DMS53 treated with DMSO at 0.1 percent for 48 hours (cell line): ENCODE data around the gene GFM1.

Experiments used
- DNase-seq: peaks from one replicate; lab custom pipeline; 2025; ENCODE audit not compliant: unreplicated experiment; lab: John Stamatoyannopoulos, UW

The GFM1 gene

DNA sequence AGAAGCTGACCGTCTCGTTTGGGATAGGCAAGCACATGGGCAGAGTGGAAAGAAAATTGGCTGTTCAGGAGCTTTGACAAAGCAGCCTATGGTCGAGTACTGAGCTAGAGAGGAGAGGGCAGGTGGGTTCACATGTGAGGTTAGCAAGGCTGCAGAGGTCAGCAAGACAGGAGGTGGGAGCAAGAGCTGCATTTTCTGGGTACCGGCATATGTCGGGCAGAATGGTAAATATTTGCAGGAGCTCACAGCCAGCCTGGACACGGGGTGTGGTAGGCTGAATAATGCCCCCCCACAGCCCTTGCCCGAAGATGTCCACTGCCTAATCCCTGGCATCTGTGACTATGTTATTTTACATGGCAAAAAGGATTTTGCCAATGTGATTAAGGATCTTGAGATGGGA lies 79.7 kb downstream of the GFM1 start:
- no peak for DNase-seq

DNA sequence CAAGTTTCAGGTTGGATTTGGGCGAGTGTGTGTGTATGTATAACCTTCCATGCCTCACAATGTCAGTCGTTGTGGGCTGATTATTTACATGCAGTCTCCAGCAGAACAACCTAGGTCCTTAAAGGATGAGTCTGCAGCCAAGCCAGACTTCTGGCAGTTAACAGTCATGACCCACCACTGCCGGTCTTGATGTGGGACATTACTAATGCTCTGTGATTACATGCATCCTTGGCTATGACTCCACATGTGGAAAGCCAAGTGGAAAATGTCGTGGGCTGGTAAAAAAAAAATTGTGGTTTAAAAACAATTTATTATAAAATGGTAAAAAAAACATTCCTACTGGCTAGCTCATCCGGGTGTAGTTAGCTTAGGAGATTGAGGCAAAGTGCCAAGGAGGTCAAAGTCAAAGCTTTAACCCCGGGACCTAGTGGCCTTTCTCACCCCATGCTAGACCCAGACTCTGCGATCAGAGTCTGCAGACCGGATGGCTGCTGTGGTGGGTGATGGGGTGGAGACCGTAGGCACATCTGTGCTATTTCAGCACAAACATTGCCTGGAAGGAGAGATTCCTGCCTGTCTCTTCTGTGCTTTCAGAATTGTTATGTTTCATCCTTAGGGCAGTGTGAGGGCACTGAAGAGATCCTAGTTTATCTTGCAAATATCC lies 81.2 kb downstream of the GFM1 start:
- no peak for DNase-seq

- DNase-seq: peak; percentile 16
Observed at GRCh38 chr3:158727206-158728060, 83.1 kb downstream of the GFM1 start.

DNA sequence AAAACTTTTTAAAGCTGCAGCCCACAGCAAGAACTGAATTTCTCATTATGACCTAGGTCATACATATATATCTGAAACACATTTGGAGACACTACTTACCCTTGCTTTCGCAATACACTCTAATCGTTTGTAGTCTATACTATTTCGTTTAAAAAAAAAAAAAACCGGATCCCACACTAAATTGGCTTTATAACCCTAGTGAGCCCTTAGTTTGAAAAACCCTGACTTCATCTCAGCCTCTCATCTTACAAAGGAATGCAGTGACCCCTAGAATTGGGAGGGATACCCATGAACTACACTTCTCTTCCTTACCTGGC lies 83.7 kb downstream of the GFM1 start:
- no peak for DNase-seq

GRCh38 chr3:158728851-158729250 lies 84.5 kb downstream of the GFM1 start:
- no peak for DNase-seq

- DNase-seq: no peak
Observed at GRCh38 chr3:158731486-158731885, 87.2 kb downstream of the GFM1 start.

GRCh38 chr3:158731938-158732855 lies 87.9 kb downstream of the GFM1 start, which contains the start of gene RARRES1:
RARRES1 (minus strand) TSS chr3:158732457; CDS start chr3:158732415, 42 bp downstream.
- peak; percentile 12 for DNase-seq

GRCh38 chr3:158732856-158733200 lies 88.5 kb downstream of the GFM1 start:
- no peak for DNase-seq

GRCh38 chr3:158733656-158734055 lies 89.3 kb downstream of the GFM1 start:
- no peak for DNase-seq

GRCh38 chr3:158735296-158736033 lies 91.1 kb downstream of the GFM1 start:
- no peak for DNase-seq

DNA sequence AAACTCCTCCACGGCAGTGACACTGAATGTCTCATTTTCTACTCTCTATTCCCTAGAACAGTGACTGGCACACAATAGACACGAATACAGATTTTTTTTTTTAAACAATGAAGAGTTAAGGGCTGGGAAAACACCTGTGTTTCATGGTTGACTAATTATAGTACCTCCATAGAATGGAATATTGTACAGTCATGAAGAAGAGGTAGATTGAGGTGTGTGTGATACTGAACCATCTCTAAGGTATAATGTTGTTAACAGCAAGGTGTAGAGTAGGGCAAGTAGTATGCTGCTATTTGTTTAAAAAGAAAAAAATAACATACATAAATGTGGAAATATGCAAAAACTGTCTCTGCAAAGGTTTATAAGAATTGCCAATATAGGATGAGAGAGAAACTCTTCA lies 93.1 kb downstream of the GFM1 start:
- DNase-seq: no peak

- DNase-seq: no peak
Observed at GRCh38 chr3:158737976-158738615, 93.8 kb downstream of the GFM1 start.

- no peak for DNase-seq
Observed at GRCh38 chr3:158738653-158739052, 94.3 kb downstream of the GFM1 start.

GRCh38 chr3:158739078-158739477 lies 94.8 kb downstream of the GFM1 start:
- no peak for DNase-seq

DNA sequence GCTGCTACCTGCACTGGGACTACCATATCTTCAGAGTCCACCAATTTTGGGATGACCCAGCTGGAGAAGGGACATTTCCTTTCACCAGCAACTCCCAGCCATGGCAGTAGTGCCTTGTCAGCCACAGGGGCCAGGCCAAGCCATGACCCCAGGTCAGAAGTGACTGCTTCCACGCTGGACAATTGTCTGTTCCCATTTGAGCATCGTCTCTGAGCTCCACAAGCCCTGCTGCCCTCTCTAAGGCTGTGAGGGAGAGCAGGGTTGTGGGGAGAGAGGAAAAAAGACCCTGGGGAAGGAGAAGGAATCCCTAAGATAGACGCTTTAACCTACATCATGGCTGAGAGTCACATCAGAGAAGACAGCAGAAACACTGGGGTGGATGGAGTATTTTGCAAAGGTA lies 95.3 kb downstream of the GFM1 start:
- no peak for DNase-seq
